Measurements from ENCODE around the gene NBEA. TPM values are rescaled to one million over a fixed set of nuclear protein-coding genes. Genes with fewer than 3 reads are reported as not detected.
A peak's percentile ranks its signal among the peaks of the same experiment; 100 is the strongest.

NBEA gene
- total RNA-seq, 1 donor from 2014 or later = 16.3 TPM

DNA sequence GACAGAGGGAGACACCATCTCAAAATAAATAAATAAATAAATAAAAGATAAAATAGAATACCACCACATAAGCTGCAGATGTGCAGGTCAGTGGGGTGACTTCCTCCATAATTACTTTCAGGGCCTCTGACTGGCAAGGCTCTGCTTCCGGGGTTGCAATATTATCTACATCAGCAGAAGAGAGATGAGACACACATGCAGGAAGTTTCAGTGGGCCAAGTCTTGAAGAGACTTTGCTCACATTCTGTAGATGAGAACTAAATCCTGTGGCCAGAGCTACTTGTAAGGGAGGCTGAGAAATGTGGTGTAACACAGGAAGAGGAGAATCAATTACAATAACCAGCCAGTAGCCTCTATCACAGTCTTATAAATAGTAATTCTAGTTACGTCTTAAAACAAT, 624.3 kb downstream of the NBEA start:
- DNase-seq (ENCODE audit: low spot score) = no peak
- no peak for ATAC-seq
- intact Hi-C loops (cut with DNase I) = no loop called here

DNA sequence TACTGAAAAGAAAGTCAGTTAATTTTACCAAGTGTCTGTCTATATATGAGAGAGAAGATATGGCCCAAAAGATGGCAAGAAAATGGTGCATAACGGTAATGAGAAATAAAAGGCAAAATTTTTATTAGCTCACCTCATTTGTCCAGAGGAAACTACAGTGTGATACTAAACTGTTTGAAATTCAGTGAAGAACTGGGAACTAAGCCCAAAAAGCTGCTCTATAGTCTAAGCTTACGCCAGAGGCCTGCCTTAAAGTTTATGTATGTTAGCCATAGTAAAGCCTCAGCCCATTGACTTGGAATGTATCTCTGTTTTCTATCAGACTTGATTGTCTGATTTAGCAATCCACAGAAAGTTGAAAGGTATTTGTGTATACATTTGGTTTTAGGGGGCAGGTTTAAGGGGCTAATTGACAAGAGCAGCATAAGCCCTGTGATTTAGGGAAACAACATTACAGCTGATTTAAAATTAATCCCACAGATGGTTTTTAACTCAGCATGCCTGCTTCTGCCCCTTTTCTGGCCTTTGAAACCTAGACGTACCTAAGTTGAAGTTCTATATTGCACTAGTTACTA, 625.4 kb downstream of the NBEA start:
- ATAC-seq (no peak), DNase-seq (ENCODE audit: low spot score) (no peak)
- intact Hi-C loops (cut with DNase I) = no loop called here

DNA sequence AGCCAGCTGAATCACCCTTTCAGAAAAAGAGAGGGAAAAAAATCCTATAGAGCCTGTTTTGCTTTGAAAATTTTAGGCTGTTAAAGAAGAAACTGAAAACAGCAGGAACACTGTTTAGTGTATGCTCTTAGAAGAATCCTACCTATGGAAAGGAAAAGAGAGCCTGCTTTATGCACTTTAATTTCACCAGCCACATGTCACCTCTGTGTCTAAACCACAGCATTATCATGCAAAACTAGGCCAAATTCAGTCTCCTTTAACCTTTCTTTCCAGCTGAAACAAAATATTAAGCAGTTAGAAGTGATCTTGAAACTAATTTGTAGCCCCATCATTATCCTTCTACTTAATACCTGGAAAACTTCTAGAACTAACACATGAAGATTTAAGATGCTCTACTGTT, 631.6 kb downstream of the NBEA start:
- ATAC-seq (no peak), DNase-seq (ENCODE audit: low spot score) (no peak)
- intact Hi-C loops (cut with DNase I) = no loop called here

DNA sequence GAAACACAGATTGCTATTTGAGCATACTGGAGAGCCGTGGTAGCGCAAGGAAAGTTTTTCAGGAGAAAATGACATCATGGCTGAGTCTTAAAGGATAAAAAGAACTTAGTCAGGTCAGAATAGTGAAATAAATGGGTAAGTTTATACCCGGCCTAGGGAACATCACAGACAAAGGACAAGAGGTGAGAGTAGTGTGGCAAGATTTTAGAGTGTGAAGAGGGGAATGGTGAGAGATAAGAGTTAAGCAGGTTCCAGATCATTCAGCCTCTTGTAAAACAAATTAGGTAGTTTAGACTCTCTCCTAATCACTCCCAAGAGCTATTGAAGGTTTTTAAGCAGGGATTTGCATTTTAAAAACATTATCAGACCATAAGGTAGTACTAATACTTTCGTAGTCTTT, 650.4 kb downstream of the NBEA start:
- intact Hi-C loops (cut with DNase I) = no loop called here
- ATAC-seq (no peak), DNase-seq (ENCODE audit: low spot score) (no peak)

DNA sequence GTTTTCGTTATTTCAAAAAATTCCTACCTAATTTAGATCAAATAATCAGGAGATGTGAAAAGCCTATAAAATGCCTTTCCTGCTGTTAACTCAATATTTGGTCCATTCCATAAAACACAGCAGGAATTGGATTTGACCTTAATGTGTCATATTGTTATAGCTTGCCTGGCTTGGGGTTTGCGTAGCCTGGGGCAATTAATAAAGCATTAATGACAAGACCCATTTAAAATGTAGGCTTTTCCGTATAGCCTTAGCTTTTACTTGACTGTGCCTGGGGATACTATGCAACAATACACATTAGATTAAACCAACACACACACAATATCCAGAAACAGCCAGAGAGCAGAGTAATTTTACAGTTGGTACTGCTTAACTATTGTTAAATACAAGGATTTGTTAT, 651.6 kb downstream of the NBEA start:
- DNase-seq (ENCODE audit: low spot score) (no peak), ATAC-seq (no peak)
- intact Hi-C loops (cut with DNase I) = no loop called here

DNA sequence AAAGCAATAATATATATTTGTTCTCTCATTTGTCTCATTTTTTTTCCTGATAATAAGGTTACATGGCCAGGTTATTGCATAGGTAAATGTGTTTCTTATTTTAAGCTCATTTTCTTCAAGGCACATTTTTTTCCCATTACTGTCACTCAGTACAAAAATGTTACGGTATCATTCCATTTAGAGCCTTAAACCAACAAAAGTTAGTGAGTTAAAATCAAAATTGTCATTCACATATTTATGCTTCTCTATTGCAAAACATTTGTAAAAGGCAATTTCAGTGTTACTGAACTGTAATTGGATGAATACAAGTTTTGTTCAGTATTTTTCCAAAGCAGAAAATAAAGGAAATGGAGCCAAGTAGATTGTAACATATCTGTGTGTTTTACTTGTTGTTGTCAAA, 652.0 kb downstream of the NBEA start:
- ATAC-seq (no peak), DNase-seq (ENCODE audit: low spot score) (no peak)
- intact Hi-C loops (cut with DNase I) = no loop called here

DNA sequence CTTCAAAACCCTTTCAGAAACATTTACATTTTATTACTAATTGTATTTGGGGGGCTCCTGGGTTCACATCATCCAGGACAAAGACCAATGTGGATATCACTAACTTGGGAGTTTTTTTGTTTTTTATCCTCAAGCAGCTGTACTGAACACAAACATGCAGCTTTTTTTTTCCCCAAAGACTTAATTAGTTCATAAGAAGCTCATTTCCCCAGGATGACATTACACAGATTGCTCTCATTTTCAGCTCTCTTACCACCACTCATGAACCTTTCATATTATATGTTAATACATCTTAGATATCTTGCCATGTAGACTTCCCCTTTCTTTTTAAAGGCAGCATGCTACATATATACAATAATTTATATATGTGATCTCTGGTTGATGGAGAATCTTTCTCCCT, 653.1 kb downstream of the NBEA start:
- DNase-seq (ENCODE audit: low spot score) (no peak), ATAC-seq (no peak)
- intact Hi-C loops (cut with DNase I) = no loop called here

DNA sequence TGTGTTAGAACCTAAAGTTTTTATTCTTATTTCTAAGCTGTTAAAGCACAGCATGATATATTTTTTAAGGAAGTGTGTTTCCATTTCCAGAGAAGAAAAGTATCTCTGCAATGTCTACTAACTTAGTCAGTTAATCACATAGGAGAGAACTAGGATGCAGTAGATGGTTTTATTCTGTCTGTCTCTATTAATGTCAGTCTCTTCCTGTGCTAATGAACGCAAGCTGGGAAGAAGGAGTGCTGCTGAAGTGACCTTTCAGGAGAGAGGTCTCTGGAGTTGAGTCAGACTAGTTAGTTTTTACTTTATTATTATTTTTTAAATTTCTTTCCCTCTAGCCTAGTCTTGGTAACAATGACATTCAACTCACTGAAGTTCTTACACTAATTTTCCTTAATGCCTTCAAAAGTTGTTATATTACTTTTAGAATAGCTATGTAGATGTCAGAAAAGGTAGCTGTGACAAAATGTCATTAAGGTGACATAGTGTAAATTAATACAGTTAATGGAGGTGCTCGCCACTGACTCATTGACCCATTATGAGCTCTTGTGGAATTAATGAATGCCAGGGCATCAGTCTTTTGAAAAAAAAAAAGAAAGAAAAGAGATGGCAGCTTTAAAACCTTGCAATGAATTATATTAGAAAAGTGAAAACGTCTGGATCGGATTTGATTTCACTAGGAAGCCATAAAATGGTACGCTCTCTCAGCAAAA, 654.4 kb downstream of the NBEA start:
- ATAC-seq (no peak), DNase-seq (ENCODE audit: low spot score) (no peak)
- intact Hi-C loops (cut with DNase I) = no loop called here

DNA sequence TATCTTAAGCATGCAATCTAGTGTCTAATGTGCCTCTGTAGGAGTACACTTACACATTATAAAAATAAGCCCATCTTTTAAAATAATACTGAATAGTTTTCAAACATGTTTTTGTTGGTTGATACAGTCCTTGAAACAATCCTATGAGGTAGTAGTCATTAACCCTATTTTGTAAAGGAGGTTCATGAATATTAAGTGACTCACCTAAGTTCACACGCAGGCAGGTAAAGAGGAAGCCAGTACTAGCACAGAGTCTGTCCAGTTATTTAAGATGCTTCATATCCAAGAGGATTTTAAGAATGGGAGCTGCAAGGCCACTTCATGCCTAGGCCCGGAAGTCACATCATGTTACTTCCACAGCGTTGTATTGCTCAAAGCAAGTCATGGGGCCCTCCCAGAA, 655.4 kb downstream of the NBEA start:
- no peak for ATAC-seq
- intact Hi-C loops (cut with DNase I) = no loop called here
- DNase-seq (ENCODE audit: low spot score) = no peak

DNA sequence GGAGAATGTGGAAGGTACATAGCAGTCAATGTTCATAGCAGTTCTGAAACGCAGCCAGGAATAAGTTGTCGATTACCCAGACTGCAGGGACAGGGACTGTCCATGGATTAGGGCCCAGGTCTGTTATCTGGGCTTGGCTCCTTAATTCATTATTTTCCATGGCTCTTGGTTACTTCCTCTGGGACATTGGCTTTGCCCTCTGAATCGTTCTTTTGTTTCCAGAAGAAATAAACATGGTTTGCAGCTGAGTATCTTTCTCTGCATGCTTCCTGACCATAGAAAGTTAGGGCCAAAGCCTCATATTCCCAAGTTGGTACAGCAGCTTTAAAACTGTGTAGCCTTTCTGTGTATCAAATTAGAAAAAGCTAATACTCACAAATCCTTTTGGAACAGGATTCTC, 656.2 kb downstream of the NBEA start:
- DNase-seq (ENCODE audit: low spot score) (no peak), ATAC-seq (peak; percentile 86)
- intact Hi-C loops (cut with DNase I) = no loop called here

DNA sequence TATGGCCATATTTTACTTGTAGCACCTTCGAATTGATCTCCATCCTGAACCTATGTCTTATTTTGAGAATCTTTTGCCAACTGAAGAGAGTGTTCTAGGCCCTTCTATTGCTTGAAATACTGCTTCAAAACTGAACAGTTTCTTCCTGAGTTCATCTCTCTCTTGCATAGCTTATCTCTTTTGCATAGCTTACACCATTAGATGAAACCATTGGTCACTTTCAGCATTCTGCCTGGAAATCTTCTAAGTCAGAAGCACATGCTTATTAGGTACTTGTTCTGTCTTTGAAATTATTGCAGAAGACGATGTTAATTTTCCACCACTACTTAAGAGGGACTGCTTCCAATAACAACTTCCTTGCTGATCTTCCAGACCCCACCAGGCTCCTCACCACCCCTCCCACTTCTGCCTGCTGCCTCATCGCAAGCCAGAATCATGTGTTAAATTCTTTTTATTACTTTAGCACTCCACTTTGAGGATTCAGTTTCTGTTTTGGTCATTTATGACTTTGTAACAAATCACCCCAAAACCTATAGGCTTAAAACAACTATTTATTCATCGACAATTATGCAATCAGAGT, 656.8 kb downstream of the NBEA start:
- peak; percentile 76 for ATAC-seq
- intact Hi-C loops (cut with DNase I) = no loop called here

DNA sequence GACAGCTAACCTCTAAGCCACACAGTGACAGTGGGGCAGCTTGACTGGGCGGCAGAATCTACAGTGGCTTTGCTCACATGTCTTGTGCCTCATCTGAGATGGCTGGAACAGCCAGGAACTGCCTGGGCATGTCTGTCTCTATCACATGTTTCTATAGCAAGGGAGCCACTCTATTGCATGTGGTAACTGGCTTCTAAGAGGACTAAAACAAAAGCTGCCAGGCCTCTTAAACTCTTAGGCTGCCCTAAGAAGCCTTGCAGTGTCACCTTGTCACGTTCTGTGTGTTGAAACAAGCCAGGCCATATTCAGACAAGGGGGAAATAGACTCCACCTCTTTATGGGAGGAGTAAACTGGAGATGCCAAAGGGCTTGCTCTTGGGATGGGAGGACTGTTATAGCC, 657.3 kb downstream of the NBEA start:
- ATAC-seq (peak; percentile 31), DNase-seq (ENCODE audit: low spot score) (no peak)
- intact Hi-C loops (cut with DNase I) = no loop called here

More for the DNA sequence above, 656.8 kb downstream of the NBEA start:
- DNase-seq (ENCODE audit: low spot score) = no peak

DNA sequence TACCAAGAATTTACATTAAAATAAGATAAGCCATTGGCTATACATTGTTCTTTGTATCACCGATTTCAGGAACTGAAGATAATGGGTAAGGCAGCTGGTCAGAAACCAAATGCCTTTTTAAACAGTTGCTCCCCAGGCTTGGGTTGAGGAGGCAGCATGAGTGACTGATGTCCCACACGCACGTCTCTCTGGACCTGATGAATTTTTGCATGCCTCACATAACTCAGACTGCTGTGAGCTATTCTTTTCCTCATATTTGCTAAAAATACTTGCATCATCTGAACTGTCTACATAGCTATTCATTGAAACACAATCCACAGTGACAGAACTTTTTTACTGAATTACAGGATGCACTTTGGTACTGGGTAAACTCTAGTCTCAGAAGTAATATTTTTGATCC, 658.1 kb downstream of the NBEA start:
- no peak for DNase-seq (ENCODE audit: low spot score)
- ATAC-seq = no peak
- intact Hi-C loops (cut with DNase I) = no loop called here

DNA sequence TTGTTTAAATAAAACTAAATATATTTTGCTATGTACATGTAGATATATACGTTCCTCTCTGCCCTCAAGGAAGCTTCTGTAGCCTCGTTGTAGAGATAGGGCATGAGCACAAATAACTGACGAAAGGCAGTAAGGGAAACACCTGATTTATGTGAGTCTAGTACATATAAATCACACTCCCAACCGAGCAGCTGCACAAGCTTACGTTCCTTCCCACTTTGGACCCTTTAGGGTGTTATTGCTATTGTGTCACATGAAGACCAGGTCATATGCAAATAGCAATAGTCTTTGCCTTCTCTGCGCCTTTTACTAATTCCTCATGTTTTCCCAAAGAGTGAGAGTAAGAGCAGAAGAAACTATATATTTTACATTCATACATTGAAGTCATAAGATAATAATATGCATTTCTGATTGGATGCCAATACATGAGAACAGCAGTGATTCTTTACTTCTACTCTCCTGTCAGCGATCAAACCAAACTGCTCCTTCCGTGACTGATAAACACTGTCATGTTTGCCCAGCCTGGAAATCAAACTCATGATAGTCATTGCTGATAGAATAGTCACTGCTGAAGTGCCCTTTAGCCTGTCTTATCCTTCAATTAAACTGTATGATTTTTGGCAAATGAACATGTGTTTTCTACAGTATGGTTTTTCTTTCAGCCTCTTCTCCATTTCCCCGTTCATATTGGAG, 661.7 kb downstream of the NBEA start:
- DNase-seq (ENCODE audit: low spot score) (no peak), ATAC-seq (no peak)
- intact Hi-C loops (cut with DNase I) = no loop called here

DNA sequence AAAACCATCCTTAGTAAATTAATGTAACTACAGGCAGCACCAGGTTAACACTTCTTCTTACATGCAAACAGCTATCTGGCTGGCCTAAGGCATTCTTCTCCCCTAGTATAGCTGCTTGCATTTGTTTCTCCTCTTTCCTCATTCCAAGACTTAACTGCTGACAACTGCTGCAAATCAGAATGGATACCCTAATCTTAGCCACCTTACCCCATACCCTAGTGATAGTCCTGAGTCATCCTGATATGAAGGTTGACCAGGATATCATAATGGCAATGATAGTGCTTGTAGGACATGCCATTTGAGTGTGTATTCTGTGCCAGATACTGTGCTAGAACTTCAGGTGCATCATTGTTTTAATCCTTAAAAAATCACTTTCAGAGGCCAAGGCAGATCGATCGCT, 672.6 kb downstream of the NBEA start:
- no peak for DNase-seq (ENCODE audit: low spot score)
- intact Hi-C loops (cut with DNase I) = no loop called here
- ATAC-seq = no peak

DNA sequence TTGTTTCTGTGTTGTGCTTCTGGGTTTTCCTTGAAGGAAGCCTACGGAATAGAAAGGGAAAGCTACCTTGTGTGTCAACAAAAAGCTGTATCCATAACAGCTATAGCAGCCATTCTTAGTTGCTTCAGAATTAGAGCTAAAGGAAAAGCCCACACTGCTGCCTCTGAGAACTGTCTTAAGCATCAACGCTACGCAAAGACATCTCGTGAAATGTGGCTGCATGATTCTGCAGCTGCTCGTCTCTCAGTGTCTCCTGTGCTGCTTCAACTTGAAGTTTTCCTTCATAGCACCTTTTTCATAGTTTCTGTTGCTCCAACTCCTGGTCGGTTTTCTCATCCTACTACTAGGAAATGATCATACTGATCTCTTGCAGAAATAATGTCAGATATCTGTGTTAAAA, 675.4 kb downstream of the NBEA start:
- intact Hi-C loops (cut with DNase I) = no loop called here
- ATAC-seq = no peak
- no peak for DNase-seq (ENCODE audit: low spot score)

DNA sequence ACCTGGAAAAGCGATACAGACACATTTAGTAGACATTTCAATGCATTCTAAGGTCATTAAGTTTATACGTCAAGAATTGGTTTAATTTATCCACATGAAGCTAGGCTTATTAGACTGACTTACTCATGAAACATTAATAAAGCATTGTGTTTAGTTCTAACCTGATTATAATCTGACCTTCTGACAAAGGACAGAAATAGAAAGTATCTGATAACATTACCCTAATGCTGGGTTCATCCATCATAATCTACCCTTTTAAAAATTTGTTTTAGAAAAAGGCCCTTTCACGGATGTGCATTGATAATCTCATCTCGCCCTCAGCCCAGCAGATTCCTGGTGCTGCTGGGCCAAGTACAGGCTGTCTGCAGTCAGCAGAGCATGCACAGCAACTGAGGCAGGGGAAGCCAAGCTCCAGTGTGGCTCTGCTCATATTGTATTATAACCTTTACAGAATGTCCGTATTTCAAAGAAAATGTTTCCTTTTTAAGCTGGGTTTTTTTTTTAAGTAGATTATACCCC, 676.6 kb downstream of the NBEA start:
- ATAC-seq (no peak), DNase-seq (ENCODE audit: low spot score) (no peak)
- intact Hi-C loops (cut with DNase I) = no loop called here

DNA sequence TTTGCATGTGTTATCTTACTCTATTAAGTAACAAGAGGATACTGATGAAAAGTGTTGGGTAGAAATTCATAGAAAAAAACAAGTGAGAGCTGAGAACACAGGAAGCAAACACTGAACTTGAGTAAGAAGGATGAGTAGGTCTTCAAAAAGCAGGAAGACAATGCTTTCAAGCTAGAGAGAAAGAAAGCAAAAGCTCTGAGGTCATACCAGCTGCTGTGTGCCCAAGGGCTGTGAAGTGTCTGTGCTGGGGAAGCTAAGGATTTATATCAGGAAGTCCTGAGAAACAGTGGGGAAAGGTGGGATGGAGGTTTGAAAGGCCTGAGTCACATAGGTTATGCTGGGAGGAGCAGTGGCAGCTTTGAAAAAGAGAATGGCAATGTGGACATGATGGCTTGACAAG, 679.9 kb downstream of the NBEA start:
- intact Hi-C loops (cut with DNase I) = no loop called here
- no peak for DNase-seq (ENCODE audit: low spot score)
- no peak for ATAC-seq

DNA sequence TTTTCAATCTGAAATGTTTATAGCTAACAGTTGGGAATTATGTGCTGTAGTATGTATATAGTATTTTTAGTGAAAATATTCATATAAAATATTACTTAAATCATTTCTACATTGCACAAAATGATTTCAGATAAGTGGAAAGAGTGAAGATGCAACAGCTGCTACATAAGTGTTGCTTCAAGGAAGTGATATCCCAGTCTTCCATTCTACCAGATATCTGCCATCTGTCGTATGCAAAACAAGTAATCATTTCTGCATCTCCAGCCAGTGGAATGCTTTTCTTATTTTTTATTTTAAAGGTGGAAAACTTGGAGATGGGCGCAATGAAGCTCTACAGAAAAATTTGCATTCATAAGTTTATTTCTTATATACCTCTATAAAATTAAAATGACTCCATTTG, 687.0 kb downstream of the NBEA start:
- no peak for DNase-seq (ENCODE audit: low spot score)
- intact Hi-C loops (cut with DNase I) = no loop called here
- no peak for ATAC-seq

All from sciatic nerve (tissue), 2 donors.